Stomach smooth muscle (tissue), 2 donors: ENCODE data around the gene CNPY1.

ENCODE experiments used
- H3K27ac ChIP-seq: one replicate; pipeline ENCODE4 v1.7.0; 2013; ENCODE audit warnings: mild to moderate bottlenecking, low read length, inconsistent platforms
- H3K27me3 ChIP-seq, 2 donors: one replicate each; pipeline ENCODE4 v1.7.0; 2013; ENCODE audit warnings: low read length in 2 of 2; ENCODE audit not compliant: insufficient read depth in 2 of 2, control insufficient read depth in 1 of 2
- H3K36me3 ChIP-seq, 2 donors: one replicate each; pipeline ENCODE4 v1.7.0; 2013; ENCODE audit warnings: low read length in 2 of 2; ENCODE audit not compliant: control insufficient read depth in 2 of 2, insufficient read depth in 2 of 2
- H3K4me1 ChIP-seq: one replicate; pipeline ENCODE4 v1.7.0; 2013; ENCODE audit warnings: low read length; ENCODE audit not compliant: control insufficient read depth, insufficient read depth
- H3K4me3 ChIP-seq, 2 donors: one replicate each; pipeline ENCODE4 v1.7.0; 2013; ENCODE audit warnings: low read length in 2 of 2
- H3K9ac ChIP-seq, 2 donors: one replicate each; pipeline ENCODE4 v1.7.0; 2013; ENCODE audit warnings: low read length in 2 of 2, mild to moderate bottlenecking in 1 of 2
- H3K9me3 ChIP-seq, 2 donors: one replicate each; pipeline ENCODE4 v1.7.0; 2013; ENCODE audit warnings: low read length in 2 of 2; ENCODE audit not compliant: control insufficient read depth in 2 of 2
- donor health status: healthy.
- donor health status: Pancreatic carcinoma.

CNPY1 gene

GRCh38 chr7:155487509-155488482 is 58.6 kb downstream of the CNPY1 start:
- H3K36me3 ChIP-seq, result no peaks in the 10 kb centered on the region
- no peak overlapping the region for H3K9ac ChIP-seq
- no peak overlapping the region for H3K27ac ChIP-seq
- no peak overlapping the region for H3K4me3 ChIP-seq
- no peaks in the 10 kb centered on the region for H3K9me3 ChIP-seq
- peaks cover 16% of the 10 kb centered on the region for H3K4me1 ChIP-seq
- peaks cover 43% of the 10 kb centered on the region in 2 donors for H3K27me3 ChIP-seq

GRCh38 chr7:155486783-155487508 is 59.4 kb downstream of the CNPY1 start:
- no peak overlapping the region for H3K4me3 ChIP-seq
- no peak overlapping the region for H3K27ac ChIP-seq
- peaks cover 48 to 49% of the 10 kb centered on the region in 2 donors for H3K27me3 ChIP-seq
- peaks cover 0 to 3% of the 10 kb centered on the region in 2 donors for H3K9me3 ChIP-seq
- no peaks in the 10 kb centered on the region for H3K36me3 ChIP-seq
- H3K4me1 ChIP-seq, result peaks cover 16% of the 10 kb centered on the region
- no peak overlapping the region for H3K9ac ChIP-seq

GRCh38 chr7:155484483-155485399 is 61.6 kb downstream of the CNPY1 start:
- H3K4me1 ChIP-seq, result no peaks in the 10 kb centered on the region
- peaks cover 44 to 47% of the 10 kb centered on the region in 2 donors for H3K27me3 ChIP-seq

GRCh38 chr7:155483868-155484325 is 62.5 kb downstream of the CNPY1 start:
- Histone ChIP-seq H3K36me3 (no peaks in the 10 kb centered on the region), H3K9ac (no peak overlapping the region), H3K9me3 (peaks cover 0 to 3% of the 10 kb centered on the region in 2 donors), H3K4me1 (no peaks in the 10 kb centered on the region), H3K4me3 (no peak overlapping the region), H3K27ac (no peak overlapping the region), H3K27me3 (peaks cover 39 to 40% of the 10 kb centered on the region in 2 donors)

More at GRCh38 chr7:155484483-155485399, 61.6 kb downstream of the CNPY1 start:
- H3K4me3 ChIP-seq, result no peak overlapping the region
- peaks cover 0 to 3% of the 10 kb centered on the region in 2 donors for H3K9me3 ChIP-seq
- no peaks in the 10 kb centered on the region for H3K36me3 ChIP-seq
- H3K27ac ChIP-seq, result no peak overlapping the region
- no peak overlapping the region for H3K9ac ChIP-seq

GRCh38 chr7:155483245-155483644 is 63.1 kb downstream of the CNPY1 start:
- peaks cover 0 to 3% of the 10 kb centered on the region in 2 donors for H3K9me3 ChIP-seq
- no peak overlapping the region for H3K27ac ChIP-seq
- H3K4me3 ChIP-seq, result no peak overlapping the region
- no peaks in the 10 kb centered on the region for H3K4me1 ChIP-seq
- H3K27me3 ChIP-seq, result peaks cover 38 to 43% of the 10 kb centered on the region in 2 donors
- H3K9ac ChIP-seq, result no peak overlapping the region
- no peaks in the 10 kb centered on the region for H3K36me3 ChIP-seq

- no peaks in the 10 kb centered on the region for H3K36me3 ChIP-seq
- no peak overlapping the region for H3K4me3 ChIP-seq
- H3K27me3 ChIP-seq, result peaks cover 38 to 43% of the 10 kb centered on the region in 2 donors
- no peak overlapping the region for H3K27ac ChIP-seq
- H3K4me1 ChIP-seq, result no peaks in the 10 kb centered on the region
- no peak overlapping the region for H3K9ac ChIP-seq
- peaks cover 0 to 3% of the 10 kb centered on the region in 2 donors for H3K9me3 ChIP-seq
These were observed 63.7 kb downstream of the CNPY1 start for GRCh38 chr7:155482511-155483183.

- H3K9ac ChIP-seq, result no peak overlapping the region
- H3K36me3 ChIP-seq, result no peaks in the 10 kb centered on the region
- H3K4me1 ChIP-seq, result no peaks in the 10 kb centered on the region
- no peak overlapping the region for H3K4me3 ChIP-seq
- peaks cover 40 to 43% of the 10 kb centered on the region in 2 donors for H3K27me3 ChIP-seq
- H3K9me3 ChIP-seq, result peaks cover 0 to 7% of the 10 kb centered on the region in 2 donors
- H3K27ac ChIP-seq, result no peak overlapping the region
These were observed 64.6 kb downstream of the CNPY1 start for GRCh38 chr7:155481764-155482163.

GRCh38 chr7:155477476-155477875 is 68.9 kb downstream of the CNPY1 start:
- peaks cover 0 to 11% of the 10 kb centered on the region in 2 donors for H3K9me3 ChIP-seq
- H3K27me3 ChIP-seq, result peaks cover 48 to 58% of the 10 kb centered on the region in 2 donors
- no peak overlapping the region for H3K9ac ChIP-seq
- no peak overlapping the region for H3K27ac ChIP-seq
- H3K4me3 ChIP-seq, result no peak overlapping the region
- H3K4me1 ChIP-seq, result no peaks in the 10 kb centered on the region
- H3K36me3 ChIP-seq, result no peaks in the 10 kb centered on the region

- no peak overlapping the region for H3K27ac ChIP-seq
- H3K36me3 ChIP-seq, result no peaks in the 10 kb centered on the region
- H3K27me3 ChIP-seq, result peaks cover 82 to 89% of the 10 kb centered on the region in 2 donors
- H3K4me1 ChIP-seq, result peaks cover 16% of the 10 kb centered on the region
- H3K4me3 ChIP-seq, result no peak overlapping the region
- peaks cover 0 to 4% of the 10 kb centered on the region in 2 donors for H3K9me3 ChIP-seq
- H3K9ac ChIP-seq, result no peak overlapping the region
These were observed 74.6 kb downstream of the CNPY1 start for GRCh38 chr7:155471718-155472117.
